MCF 10A (cell line): Measurements from ENCODE around the gene APBA2. TPM values are rescaled to one million over a fixed set of nuclear protein-coding genes. Genes with fewer than 3 reads are reported as not detected.

ENCODE experiments used
- BruUV-seq: library from RNA; stranded (reverse); fragments of 400-500 nt; replicated peaks from 2 replicates; lab custom pipeline; 2021; lab: Mats Ljungman, UMichigan
- CTCF ChIA-PET: fragments of 300-600 bp; sonication (Branson Sonifier 250); formaldehyde crosslinking; extraction: SDS; loops from one replicate; lab custom pipeline; 2021; ENCODE audit warnings: antibody characterized with exemption, inconsistent platforms; lab: Yijun Ruan, JAX
- POLR2A ChIA-PET: fragments of 300-600, 350-650 bp; sonication (Branson Sonifier 250); formaldehyde crosslinking; extraction: SDS; loops from one replicate; lab custom pipeline; 2020; ENCODE audit warnings: antibody characterized with exemption, inconsistent platforms; lab: Yijun Ruan, JAX
- DNase-seq: peaks from one replicate; pipeline ENCODE4 v3.0.0-alpha.2; 2018; ENCODE audit not compliant: unreplicated experiment
- H3K27ac Mint-ChIP-seq: one replicate; pipeline ENCODE4 v1.8.0; 2022; ENCODE audit warnings: mild to moderate bottlenecking, low read depth, mixed read lengths; ENCODE audit not compliant: unreplicated experiment
- H3K27me3 Mint-ChIP-seq: one replicate; pipeline ENCODE4 v1.8.0; 2022; ENCODE audit warnings: mixed read lengths; ENCODE audit not compliant: insufficient read depth, unreplicated experiment
- H3K36me3 Mint-ChIP-seq: one replicate; pipeline ENCODE4 v1.8.0; 2022; ENCODE audit warnings: mild to moderate bottlenecking, moderate library complexity, mixed read lengths; ENCODE audit not compliant: insufficient read depth, unreplicated experiment
- H3K4me1 Mint-ChIP-seq: one replicate; pipeline ENCODE4 v1.8.0; 2022; ENCODE audit warnings: mixed read lengths; ENCODE audit not compliant: insufficient read depth, unreplicated experiment
- H3K4me3 Mint-ChIP-seq: one replicate; pipeline ENCODE4 v1.8.0; 2022; ENCODE audit warnings: mild to moderate bottlenecking, moderate library complexity, mixed read lengths; ENCODE audit not compliant: unreplicated experiment
- H3K9me3 Mint-ChIP-seq: one replicate; pipeline ENCODE4 v1.8.0; 2022; ENCODE audit warnings: mixed read lengths; ENCODE audit not compliant: unreplicated experiment
- CTCF ChIP-seq: fragments of 200-600 bp; IDR thresholded peaks from one replicate; pipeline ENCODE4 v1.8.0; 2022; ENCODE audit warnings: antibody characterized with exemption, mild to moderate bottlenecking; ENCODE audit not compliant: unreplicated experiment
- intact Hi-C: fragments of 100-400 bp; cut with micrococcal nuclease; formaldehyde crosslinking; loops from 2 replicates; pipeline ENCODE4 v1.14.1; 2022
- total RNA-seq: library from RNA; stranded (reverse); gene quantifications from 2 replicates; pipeline ENCODE4 v1.2.3, GENCODE V29; 2022

The APBA2 gene
- total RNA-seq, 1 experiment from 2014 or later: not detected

- intact Hi-C loops: no loop called here
- no peak overlapping the region for H3K27ac Mint-ChIP-seq
- no TSS peak for BruUV-seq
- TF ChIP-seq CTCF: no peak
- H3K27me3 Mint-ChIP-seq: peaks cover 37% of the 10 kb centered on the region
- no peak overlapping the region for H3K4me3 Mint-ChIP-seq
- no peaks in the 10 kb centered on the region for H3K36me3 Mint-ChIP-seq
- DNase-seq: no peak
- H3K9me3 Mint-ChIP-seq: no peaks in the 10 kb centered on the region
- CTCF ChIA-PET: interaction anchor here (0.6 to 0.7 kb wide), 3 partner anchors 78 to 334 kb away, joined by 3 to 4 read pairs (median 3); no protein-coding TSS in a partner anchor
- no peaks in the 10 kb centered on the region for H3K4me1 Mint-ChIP-seq
- POLR2A ChIA-PET: no interaction called here
Measured at GRCh38 chr15:28921919-28922706, 36.3 kb downstream of the APBA2 start.

GRCh38 chr15:28922707-28923012, 36.9 kb downstream of the APBA2 start:
- no peak overlapping the region for H3K4me3 Mint-ChIP-seq
- no peaks in the 10 kb centered on the region for H3K9me3 Mint-ChIP-seq
- CTCF ChIA-PET: no interaction called here
- no peaks in the 10 kb centered on the region for H3K36me3 Mint-ChIP-seq
- no peaks in the 10 kb centered on the region for H3K4me1 Mint-ChIP-seq
- no peak overlapping the region for H3K27ac Mint-ChIP-seq
- POLR2A ChIA-PET: no interaction called here
- DNase-seq: no peak
- intact Hi-C loops: no loop called here
- no peak for TF ChIP-seq CTCF
- no TSS peak for BruUV-seq
- peaks cover 42% of the 10 kb centered on the region for H3K27me3 Mint-ChIP-seq

- BruUV-seq: no TSS peak
- no peak for TF ChIP-seq CTCF
Measured at GRCh38 chr15:28923726-28924280, 38.0 kb downstream of the APBA2 start.

GRCh38 chr15:28927043-28927442, 41.3 kb downstream of the APBA2 start:
- Mint-ChIP-seq H3K27ac (no peak overlapping the region), H3K36me3 (no peaks in the 10 kb centered on the region), H3K27me3 (peaks cover 53% of the 10 kb centered on the region), H3K9me3 (no peaks in the 10 kb centered on the region), H3K4me3 (no peak overlapping the region), H3K4me1 (no peaks in the 10 kb centered on the region)
- CTCF ChIA-PET: no interaction called here
- BruUV-seq: no TSS peak
- no peak for DNase-seq
- TF ChIP-seq CTCF: no peak
- intact Hi-C loops: no loop called here
- POLR2A ChIA-PET: no interaction called here

More at GRCh38 chr15:28923726-28924280, 38.0 kb downstream of the APBA2 start:
- CTCF ChIA-PET: no interaction called here
- DNase-seq: no peak
- Mint-ChIP-seq H3K36me3 (no peaks in the 10 kb centered on the region), H3K4me1 (no peaks in the 10 kb centered on the region), H3K9me3 (no peaks in the 10 kb centered on the region), H3K27me3 (peaks cover 53% of the 10 kb centered on the region), H3K27ac (no peak overlapping the region), H3K4me3 (no peak overlapping the region)
- intact Hi-C loops: no loop called here
- POLR2A ChIA-PET: no interaction called here
